PC-3 (cell line): ENCODE data around the gene SRGN.

Experiments
- EZH2 ChIP-seq: fragments of 300-600 bp; sonication (generic); IDR thresholded peaks from one replicate; pipeline ENCODE4 v1.6.1; 2017; ENCODE audit warnings: antibody characterized with exemption, mild to moderate bottlenecking, low read length; ENCODE audit not compliant: unreplicated experiment
- EZH2phosphoT487 ChIP-seq: fragments of 300-600 bp; sonication (generic); IDR thresholded peaks from 2 replicates; pipeline ENCODE4 v1.6.1; 2018; ENCODE audit warnings: mild to moderate bottlenecking, antibody characterized with exemption, low read length, borderline replicate concordance
- TF ChIP-seq, protein P1 (sequence below): fragments of 300-600 bp; sonication (generic); conservative IDR thresholded peaks from 2 replicates; pipeline ENCODE4 v1.5.1; 2017; ENCODE audit warnings: antibody characterized with exemption, low read depth, mild to moderate bottlenecking, low read length

DNA sequence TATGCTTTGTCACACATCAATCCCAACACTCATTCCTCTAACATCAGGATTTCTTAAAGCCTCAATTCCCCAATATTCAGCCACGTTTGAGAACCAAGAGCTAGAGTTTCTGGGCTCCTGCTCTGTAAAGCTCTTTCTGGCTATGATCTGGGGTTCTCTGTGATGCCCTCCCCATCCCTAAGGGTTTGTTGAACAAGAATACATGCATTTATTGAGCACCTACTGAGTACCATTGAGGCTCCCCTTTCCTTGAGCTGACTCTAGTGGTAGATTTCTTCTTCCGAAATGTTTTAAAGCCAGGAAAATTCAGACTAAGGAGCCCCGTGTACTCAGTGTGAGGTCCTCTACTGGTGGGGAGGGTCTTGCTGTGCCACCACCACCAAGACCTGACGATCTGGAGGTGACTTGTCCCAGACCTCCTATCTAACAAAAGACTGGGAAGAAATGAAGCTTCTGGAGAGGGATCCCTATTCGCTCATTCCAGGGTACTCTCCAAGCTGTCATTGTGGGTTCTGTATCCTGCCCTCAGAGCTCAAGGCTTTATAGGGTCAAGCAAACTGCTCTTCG is 23.1 kb upstream of the SRGN start:
- TF ChIP-seq, protein P1, sequence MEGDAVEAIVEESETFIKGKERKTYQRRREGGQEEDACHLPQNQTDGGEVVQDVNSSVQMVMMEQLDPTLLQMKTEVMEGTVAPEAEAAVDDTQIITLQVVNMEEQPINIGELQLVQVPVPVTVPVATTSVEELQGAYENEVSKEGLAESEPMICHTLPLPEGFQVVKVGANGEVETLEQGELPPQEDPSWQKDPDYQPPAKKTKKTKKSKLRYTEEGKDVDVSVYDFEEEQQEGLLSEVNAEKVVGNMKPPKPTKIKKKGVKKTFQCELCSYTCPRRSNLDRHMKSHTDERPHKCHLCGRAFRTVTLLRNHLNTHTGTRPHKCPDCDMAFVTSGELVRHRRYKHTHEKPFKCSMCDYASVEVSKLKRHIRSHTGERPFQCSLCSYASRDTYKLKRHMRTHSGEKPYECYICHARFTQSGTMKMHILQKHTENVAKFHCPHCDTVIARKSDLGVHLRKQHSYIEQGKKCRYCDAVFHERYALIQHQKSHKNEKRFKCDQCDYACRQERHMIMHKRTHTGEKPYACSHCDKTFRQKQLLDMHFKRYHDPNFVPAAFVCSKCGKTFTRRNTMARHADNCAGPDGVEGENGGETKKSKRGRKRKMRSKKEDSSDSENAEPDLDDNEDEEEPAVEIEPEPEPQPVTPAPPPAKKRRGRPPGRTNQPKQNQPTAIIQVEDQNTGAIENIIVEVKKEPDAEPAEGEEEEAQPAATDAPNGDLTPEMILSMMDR, result no peak
- TF ChIP-seq EZH2 (no peak), EZH2phosphoT487 (no peak)
